GM18519 (cell line): ENCODE measurements around the gene CTTNBP2.

Experiments
- ATAC-seq: cut with Tn5 transposase; IDR thresholded peaks from one replicate; pipeline ENCODE4 v1.9.1; 2021; ENCODE audit warnings: mild to moderate bottlenecking, moderate library complexity; ENCODE audit not compliant: unreplicated experiment, low FRiP score

The CTTNBP2 gene

DNA sequence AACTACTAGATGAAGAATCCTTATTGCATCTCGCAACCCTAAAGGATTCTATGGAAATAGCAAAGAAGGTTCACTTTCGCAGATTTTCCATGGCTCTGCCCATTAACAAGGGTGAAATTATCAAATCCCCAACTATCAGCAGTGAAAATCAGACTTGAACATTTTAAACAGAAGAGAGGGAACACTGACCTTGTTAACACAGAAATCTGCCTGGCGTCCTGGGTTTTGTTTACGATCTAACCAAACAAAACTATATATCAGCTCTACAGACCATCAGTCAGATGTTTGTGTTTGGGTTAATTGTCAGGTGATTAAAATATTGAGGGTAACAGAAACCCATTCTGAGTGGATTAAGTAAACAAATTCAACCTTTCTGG, 1.9 kb downstream of the CTTNBP2 start:
- no peak for ATAC-seq

DNA sequence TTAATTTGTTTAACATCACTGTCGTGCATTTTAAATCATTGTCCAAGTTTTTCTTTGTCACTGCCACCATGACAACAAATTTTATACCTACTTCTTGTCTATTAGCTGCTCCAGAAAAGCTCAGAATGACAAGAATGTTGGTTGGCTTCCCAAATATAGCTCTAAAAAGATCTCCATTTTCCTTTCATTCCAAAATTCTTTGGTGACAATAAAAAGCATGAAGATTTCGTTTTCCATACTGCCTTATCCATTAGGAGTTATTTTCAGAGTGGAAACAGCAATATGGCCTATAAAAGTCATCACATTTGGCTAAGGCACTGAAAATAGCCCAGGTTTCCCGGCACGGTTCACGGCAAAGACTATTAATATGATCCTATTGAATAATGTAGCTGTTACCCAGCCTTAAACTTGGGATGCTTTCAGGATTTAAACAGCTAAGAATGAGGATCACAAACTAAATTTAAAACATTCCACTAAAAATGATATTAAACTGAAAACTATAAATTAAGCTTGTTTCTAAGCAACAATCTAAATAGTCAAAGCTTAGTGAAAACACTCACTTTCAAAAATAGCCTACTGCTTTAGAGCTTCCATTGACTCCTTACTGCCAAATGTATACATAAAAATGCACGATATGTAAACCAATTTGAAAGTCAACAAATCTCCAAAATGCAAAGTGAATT, 2.7 kb downstream of the CTTNBP2 start:
- no peak for ATAC-seq

GRCh38 chr7:117869374-117869773, 3.9 kb downstream of the CTTNBP2 start:
- no peak for ATAC-seq

DNA sequence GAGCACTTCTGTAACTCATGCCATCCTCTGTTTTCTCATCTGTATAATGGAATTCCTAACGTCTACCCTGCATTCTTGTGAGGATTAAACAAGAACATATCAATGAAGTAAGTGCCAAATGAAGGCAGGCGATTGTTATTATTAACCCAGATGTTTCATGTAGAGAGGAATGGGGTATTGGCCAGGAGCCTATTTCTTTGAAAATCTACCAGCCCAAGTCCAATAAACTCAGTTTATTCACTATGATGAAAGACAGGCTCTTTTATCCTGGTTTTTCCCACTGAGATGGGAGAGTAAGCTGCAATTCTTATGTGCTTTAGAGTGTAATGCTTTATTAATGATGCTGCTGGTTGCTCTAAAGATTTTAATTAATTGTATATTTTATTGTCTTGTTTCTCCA, 9.6 kb downstream of the CTTNBP2 start:
- no peak for ATAC-seq

DNA sequence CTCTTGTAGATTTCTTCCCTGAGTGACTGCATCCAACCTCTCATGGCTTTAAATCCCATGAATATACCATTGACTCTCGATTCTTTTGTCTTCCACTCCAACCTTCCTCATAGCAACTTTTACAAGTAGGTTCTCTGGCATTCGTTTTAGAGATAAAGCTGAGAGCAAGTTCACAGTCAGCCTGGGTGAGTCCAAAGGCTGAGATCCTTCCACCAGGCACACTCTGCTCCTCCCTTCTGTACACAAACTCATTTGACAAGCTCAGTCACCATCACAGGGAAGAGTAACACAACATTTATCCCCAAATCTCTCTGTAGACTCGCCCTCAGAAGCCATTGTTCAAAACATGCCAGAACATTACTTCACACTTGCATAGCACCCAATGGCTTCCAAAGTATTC, 10.9 kb downstream of the CTTNBP2 start:
- no peak for ATAC-seq

DNA sequence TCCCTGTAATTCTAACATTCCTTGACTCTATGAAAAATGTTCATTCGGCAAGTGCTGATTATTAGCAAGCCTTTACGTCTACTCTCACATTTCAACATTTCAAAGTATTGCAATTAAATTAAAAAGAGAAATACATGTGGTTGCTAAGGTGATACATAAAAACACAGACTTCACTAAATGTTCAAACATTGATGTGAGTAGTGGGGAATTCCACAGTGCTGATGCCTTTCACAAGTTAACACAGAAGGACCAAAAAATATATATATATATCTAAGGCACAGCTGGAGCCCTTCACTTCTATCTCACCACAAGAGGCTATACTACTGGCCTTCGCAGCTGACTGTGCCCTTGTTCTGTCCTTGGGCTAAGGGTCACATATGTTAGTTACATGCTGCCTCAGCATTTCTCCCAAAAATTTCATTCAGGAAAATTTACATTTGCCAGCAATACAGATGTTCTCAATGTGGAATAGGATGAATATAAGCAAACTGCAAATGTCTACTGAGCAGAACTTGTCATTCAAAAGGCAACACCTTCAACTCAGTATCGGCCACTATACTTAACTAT, 13.9 kb downstream of the CTTNBP2 start:
- ATAC-seq: no peak

DNA sequence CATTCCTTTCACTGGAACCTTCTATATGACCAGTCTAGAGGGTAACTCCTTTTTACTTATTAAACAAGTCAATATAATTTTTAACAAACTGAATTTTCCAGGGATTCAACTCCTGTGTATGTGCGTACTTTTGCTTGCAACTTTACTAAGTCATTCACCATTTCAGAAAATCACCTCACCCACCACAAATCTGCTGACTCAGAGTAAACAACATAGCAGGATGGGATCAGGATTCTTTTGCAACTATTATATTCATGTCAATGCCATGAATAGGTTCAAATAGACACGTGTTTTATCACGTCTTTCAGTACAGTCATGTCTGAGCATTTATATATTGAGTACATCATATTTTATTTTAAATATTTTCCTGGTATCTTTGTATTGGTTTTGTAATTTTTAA, 14.5 kb downstream of the CTTNBP2 start:
- ATAC-seq: no peak

DNA sequence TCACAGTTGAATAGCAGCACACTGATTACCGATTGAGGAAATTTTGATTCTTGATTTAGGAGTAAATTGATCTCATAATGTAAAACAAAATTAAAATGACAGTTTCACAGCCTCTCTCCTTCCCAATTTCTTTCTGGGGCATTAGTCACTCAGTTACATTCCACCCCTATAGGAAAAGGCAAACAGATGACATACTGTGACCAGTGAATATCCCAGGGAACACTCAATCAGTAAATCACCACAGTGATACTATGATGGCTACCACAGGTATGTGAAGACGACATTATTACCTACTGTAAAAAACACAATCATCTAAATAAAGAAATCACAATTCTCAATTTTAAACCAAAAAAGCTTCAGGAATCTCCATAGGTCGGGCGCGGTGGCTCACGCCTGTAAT, 15.5 kb downstream of the CTTNBP2 start:
- no peak for ATAC-seq

- no peak for ATAC-seq
Measured at GRCh38 chr7:117856196-117856595, 17.0 kb downstream of the CTTNBP2 start.

- no peak for ATAC-seq
Measured at GRCh38 chr7:117854186-117854585, 19.1 kb downstream of the CTTNBP2 start.

- ATAC-seq: no peak
Measured at GRCh38 chr7:117848941-117849340, 24.3 kb downstream of the CTTNBP2 start.

DNA sequence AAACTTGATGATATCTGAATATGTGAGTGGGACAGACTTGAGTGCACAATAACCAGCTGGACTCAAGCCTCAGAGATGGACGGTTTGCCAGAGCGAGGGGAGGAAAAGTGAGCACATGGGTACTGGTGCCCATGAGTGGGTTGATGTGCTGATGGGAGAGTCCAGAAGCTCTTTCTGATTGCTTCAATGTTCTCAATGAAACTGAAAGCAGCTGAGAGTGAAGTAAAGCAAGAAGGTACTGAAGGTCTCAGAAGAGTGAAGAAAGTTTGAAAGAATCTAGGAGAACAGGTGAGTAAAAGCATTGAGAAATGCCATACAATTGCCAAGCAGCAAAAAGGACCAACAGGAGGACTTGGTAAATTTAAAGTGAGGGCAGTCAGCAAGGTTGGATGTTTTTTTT, 28.6 kb downstream of the CTTNBP2 start:
- no peak for ATAC-seq

GRCh38 chr7:117841611-117842010, 31.6 kb downstream of the CTTNBP2 start:
- ATAC-seq: no peak

DNA sequence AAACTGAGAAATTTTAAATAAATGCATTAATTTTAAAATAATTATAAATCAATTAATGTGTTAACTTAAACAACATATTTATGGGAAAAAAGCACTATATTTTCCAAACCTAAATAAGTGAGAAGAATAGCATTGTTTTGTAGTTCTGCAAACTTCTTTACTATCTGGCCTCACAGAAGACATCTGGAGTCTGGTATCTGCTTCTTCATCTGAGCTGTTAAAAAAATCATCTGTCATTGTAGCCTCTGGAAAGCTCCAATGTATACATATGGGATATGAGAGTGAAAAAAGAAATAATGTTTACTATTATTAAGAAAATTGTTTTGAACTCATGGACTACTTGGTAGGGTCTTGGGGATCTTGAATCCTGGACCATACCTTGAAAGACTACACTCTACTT, 32.2 kb downstream of the CTTNBP2 start:
- ATAC-seq: no peak

GRCh38 chr7:117839507-117839906, 33.7 kb downstream of the CTTNBP2 start:
- ATAC-seq: peak; percentile 59

GRCh38 chr7:117837841-117838240, 35.4 kb downstream of the CTTNBP2 start:
- ATAC-seq: peak; percentile 87

DNA sequence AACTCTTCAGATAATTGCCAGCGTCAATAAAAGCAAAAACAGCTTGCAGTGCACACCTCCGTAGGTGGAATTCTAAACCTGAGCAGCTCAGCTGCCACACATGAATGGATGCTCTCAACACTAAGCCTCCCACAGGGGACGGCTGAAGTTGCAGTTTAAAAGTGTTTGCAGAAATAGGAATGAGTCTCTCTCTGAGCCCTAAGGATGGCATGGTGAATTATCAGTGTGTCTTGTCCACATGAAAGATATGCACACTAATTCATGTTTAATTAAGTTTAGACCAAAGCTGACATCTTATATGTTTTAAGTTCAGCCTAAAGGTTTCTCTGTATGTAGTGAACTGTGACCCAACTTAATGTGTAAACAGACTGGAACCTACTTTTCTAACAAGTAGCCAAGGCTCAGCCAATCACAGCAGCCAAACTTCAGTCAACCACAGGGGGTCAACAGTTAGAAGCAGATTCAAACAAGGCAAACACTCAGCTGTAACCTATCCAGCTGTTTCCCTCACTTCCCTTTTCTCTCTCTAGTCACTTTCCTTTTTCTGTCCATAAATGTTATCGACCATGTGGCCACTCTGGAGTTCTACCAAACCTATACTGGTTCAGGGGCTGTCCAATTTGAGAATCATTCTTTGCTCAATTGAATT, 38.1 kb downstream of the CTTNBP2 start:
- no peak for ATAC-seq

DNA sequence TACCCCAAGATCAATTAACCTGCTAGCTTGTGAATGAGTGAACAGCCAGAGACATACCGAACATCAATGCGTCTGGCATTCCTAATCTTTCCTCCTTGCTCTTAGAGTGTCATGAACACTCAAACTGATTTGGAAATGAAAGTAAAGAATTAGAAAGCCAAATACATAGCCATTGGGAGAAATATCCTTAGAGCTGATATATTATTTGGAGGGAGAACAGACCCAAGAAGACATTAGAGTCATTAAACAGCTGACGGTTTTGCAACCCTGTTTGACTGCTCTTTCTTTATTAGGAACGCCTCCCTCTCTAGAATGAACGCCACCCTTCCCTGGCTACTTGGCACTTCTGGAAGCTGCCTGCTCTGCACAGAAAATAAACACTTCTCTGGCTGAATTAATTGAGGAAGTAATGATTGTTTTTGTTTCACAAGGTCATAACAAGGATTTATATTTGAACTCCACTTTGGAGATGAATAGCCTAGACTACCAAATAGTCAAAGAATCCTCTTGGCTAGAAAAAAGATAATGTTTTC, 42.8 kb downstream of the CTTNBP2 start:
- no peak for ATAC-seq

DNA sequence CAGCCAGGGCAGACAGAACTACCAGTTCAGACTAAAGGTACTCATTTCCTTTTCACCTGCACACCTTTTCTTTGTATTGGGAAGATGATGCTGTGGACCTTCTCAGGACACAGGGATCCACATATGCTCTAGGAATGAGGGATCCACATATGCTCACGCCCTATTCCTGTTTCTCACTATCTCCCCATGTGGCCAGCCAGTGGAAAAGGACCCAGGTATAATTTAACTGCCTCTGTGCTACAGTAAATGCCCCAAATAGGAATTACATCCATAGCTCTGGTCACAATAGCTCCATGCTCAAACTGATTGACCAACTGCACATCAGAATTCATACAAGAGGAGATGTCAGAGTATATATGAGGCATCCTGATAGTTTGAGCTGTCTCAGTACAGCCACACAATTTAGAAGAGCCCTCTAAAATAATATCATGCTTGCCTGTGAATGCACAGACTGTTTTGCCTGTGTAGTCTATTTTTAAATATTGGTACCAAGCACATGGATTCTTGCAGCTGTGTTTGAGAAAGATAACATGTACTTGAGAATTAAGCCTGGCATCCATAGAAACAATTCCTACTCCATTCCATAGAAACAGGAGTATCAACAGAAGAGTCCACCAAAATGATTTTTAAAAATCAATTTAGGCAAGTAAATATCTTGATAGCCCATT, 43.7 kb downstream of the CTTNBP2 start:
- no peak for ATAC-seq

- no peak for ATAC-seq
Measured at GRCh38 chr7:117828825-117829224, 44.4 kb downstream of the CTTNBP2 start.

- ATAC-seq: no peak
Measured at GRCh38 chr7:117827862-117828261, 45.4 kb downstream of the CTTNBP2 start.
